Activated CD8-positive, alpha-beta T cell treated with anti-CD3 and anti-CD28 coated beads for 36 hours (primary cell): Measurements from ENCODE around the gene INSIG1. TPM values are rescaled to one million over a fixed set of nuclear protein-coding genes. Genes with fewer than 3 reads are reported as not detected.

Source experiments
- ATAC-seq: fragments of 200-7000 bp; cut with Tn5 transposase; one replicate; pipeline ENCODE4 v1.10.0; 2021; ENCODE audit warnings: mild to moderate bottlenecking, moderate library complexity
- CTCF ChIA-PET: fragments of 350-600 bp; sonication (Branson Sonifier 250); formaldehyde crosslinking; loops from one replicate; lab custom pipeline; 2021; ENCODE audit warnings: antibody characterized with exemption; lab: Charles Lee
- POLR2A ChIA-PET: fragments of 350-600 bp; sonication (Branson Sonifier 250); formaldehyde crosslinking; loops from one replicate; lab custom pipeline; 2021; ENCODE audit warnings: antibody characterized with exemption; lab: Charles Lee
- DNase-seq: peaks from one replicate; pipeline ENCODE4 v3.0.0-alpha.2; 2020
- H3K27ac Mint-ChIP-seq: one replicate; pipeline ENCODE4 v1.8.0; 2021; ENCODE audit warnings: mild to moderate bottlenecking, mixed read lengths
- H3K27me3 Mint-ChIP-seq: one replicate; pipeline ENCODE4 v1.8.0; 2021; ENCODE audit warnings: mixed read lengths
- H3K36me3 Mint-ChIP-seq: one replicate; pipeline ENCODE4 v1.8.0; 2021; ENCODE audit warnings: low read depth, mixed read lengths
- H3K4me1 Mint-ChIP-seq: one replicate; pipeline ENCODE4 v1.8.0; 2021; ENCODE audit warnings: low read depth, mixed read lengths
- H3K4me3 Mint-ChIP-seq: one replicate; pipeline ENCODE4 v1.8.0; 2021; ENCODE audit warnings: mild to moderate bottlenecking, moderate library complexity, mixed read lengths
- H3K9me3 Mint-ChIP-seq: one replicate; pipeline ENCODE4 v1.8.0; 2021; ENCODE audit warnings: mixed read lengths
- intact Hi-C: fragments of 100-400 bp; cut with micrococcal nuclease; formaldehyde crosslinking; loops from one replicate; pipeline ENCODE4 v1.10.0; 2022
- total RNA-seq, 2 experiments: library from RNA; stranded (reverse); gene quantifications; one replicate each; pipeline ENCODE4 v1.2.3, GENCODE V29; 2021
- TF ChIP-seq, protein P1 (sequence below): fragments of 200-600 bp; IDR thresholded peaks from one replicate; pipeline ENCODE4 v1.8.0; 2022; ENCODE audit warnings: antibody characterized with exemption, mild to moderate bottlenecking

Gene INSIG1
- total RNA-seq, 2 experiments from 2014 or later, result 92.2 to 98.0 TPM

DNA sequence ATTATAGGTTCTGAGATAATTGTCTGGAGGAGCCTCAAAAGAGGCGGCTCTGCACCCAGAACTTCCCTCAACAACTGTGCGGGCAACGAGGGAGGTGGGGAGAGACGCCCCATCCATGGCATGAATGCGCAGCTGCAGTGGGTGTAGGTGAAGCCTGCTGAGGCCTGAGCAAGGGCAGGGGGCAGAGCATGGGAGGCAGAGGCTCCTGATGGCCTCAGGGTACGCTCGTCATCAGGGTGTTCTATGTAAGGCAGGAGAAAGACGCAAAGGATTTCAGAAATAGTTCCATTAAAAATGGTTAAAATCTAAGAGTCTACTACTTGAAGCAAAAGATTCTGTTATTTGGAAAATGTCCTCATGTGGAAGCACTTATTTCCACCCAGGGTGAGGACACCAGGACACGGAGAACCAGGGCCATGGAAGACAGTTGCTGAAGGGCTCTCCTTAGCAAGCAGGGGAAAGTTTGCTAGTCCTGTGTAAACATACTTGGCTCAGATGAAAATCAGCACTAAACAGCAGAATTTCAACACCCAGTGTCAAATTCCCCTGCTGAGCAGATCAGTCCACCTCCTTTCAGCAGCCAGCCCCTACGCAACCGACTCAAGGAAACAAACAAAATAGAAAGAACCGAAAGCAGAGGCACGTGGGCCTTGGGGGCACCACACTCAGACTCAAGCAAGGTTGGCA, 18.9 kb downstream of the INSIG1 start:
- no peak overlapping the region for H3K27ac Mint-ChIP-seq
- CTCF ChIA-PET, result no interaction called here

DNA sequence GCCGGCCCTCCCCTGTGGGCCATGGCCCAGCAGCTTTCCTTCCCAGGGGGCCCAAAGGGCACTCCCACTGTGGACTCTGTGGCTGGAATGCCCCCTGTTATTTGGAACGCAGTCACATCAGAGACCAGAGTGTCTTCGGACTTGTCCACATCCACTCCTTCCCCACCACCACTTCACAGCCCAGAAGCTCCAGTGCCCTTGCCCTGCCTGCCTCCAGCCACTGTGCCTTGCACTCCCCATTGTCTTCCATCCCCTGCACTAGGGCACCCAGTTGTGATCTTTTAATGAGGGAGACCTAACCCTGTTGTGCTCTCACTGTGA, 19.4 kb downstream of the INSIG1 start:
- intact Hi-C loops, result no loop called here
- TF ChIP-seq, protein P1, sequence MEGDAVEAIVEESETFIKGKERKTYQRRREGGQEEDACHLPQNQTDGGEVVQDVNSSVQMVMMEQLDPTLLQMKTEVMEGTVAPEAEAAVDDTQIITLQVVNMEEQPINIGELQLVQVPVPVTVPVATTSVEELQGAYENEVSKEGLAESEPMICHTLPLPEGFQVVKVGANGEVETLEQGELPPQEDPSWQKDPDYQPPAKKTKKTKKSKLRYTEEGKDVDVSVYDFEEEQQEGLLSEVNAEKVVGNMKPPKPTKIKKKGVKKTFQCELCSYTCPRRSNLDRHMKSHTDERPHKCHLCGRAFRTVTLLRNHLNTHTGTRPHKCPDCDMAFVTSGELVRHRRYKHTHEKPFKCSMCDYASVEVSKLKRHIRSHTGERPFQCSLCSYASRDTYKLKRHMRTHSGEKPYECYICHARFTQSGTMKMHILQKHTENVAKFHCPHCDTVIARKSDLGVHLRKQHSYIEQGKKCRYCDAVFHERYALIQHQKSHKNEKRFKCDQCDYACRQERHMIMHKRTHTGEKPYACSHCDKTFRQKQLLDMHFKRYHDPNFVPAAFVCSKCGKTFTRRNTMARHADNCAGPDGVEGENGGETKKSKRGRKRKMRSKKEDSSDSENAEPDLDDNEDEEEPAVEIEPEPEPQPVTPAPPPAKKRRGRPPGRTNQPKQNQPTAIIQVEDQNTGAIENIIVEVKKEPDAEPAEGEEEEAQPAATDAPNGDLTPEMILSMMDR, result no peak
- DNase-seq, result no peak
- no peaks in the 10 kb centered on the region for H3K27me3 Mint-ChIP-seq
- no peak for ATAC-seq
- H3K9me3 Mint-ChIP-seq, result no peaks in the 10 kb centered on the region
- POLR2A ChIA-PET, result no interaction called here
- CTCF ChIA-PET, result no interaction called here
- H3K36me3 Mint-ChIP-seq, result no peaks in the 10 kb centered on the region
- H3K27ac Mint-ChIP-seq, result no peak overlapping the region
- no peak overlapping the region for H3K4me3 Mint-ChIP-seq
- no peaks in the 10 kb centered on the region for H3K4me1 Mint-ChIP-seq

More for the DNA sequence above, 18.9 kb downstream of the INSIG1 start:
- no peaks in the 10 kb centered on the region for H3K36me3 Mint-ChIP-seq
- H3K9me3 Mint-ChIP-seq, result no peaks in the 10 kb centered on the region
- intact Hi-C loops, result no loop called here
- DNase-seq (no peak), ATAC-seq (no peak)
- H3K4me3 Mint-ChIP-seq, result no peak overlapping the region
- no peaks in the 10 kb centered on the region for H3K27me3 Mint-ChIP-seq
- POLR2A ChIA-PET, result no interaction called here
- TF ChIP-seq, protein P1, result no peak
- no peaks in the 10 kb centered on the region for H3K4me1 Mint-ChIP-seq

- ChIA-PET POLR2A (interaction anchor here (0.6 kb wide), 1 partner anchor 458 kb away, joined by 3 read pairs; no protein-coding TSS in a partner anchor), CTCF (no interaction called here)
- Mint-ChIP-seq H3K4me1 (no peaks in the 10 kb centered on the region), H3K4me3 (no peak overlapping the region), H3K9me3 (peaks cover 1% of the 10 kb centered on the region), H3K36me3 (no peaks in the 10 kb centered on the region), H3K27me3 (no peaks in the 10 kb centered on the region), H3K27ac (no peak overlapping the region)
- ATAC-seq, result no peak
- TF ChIP-seq, protein P1, result no peak
- no peak for DNase-seq
- intact Hi-C loops, result no loop called here
Observed at GRCh38 chr7:155318245-155318644, 20.6 kb downstream of the INSIG1 start.

GRCh38 chr7:155322530-155322929, 24.9 kb downstream of the INSIG1 start:
- H3K4me1 Mint-ChIP-seq, result no peaks in the 10 kb centered on the region
- TF ChIP-seq, protein P1, result no peak
- POLR2A ChIA-PET, result interaction anchor here (2.0 kb wide), 1 partner anchor 23 kb away, joined by 5 read pairs; no protein-coding TSS in a partner anchor
- no peak overlapping the region for H3K4me3 Mint-ChIP-seq
- H3K27ac Mint-ChIP-seq, result no peak overlapping the region
- peaks cover 9% of the 10 kb centered on the region for H3K9me3 Mint-ChIP-seq
- CTCF ChIA-PET, result no interaction called here
- peaks cover 8% of the 10 kb centered on the region for H3K27me3 Mint-ChIP-seq
- intact Hi-C loops, result no loop called here
- ATAC-seq (no peak), DNase-seq (no peak)
- no peaks in the 10 kb centered on the region for H3K36me3 Mint-ChIP-seq

DNA sequence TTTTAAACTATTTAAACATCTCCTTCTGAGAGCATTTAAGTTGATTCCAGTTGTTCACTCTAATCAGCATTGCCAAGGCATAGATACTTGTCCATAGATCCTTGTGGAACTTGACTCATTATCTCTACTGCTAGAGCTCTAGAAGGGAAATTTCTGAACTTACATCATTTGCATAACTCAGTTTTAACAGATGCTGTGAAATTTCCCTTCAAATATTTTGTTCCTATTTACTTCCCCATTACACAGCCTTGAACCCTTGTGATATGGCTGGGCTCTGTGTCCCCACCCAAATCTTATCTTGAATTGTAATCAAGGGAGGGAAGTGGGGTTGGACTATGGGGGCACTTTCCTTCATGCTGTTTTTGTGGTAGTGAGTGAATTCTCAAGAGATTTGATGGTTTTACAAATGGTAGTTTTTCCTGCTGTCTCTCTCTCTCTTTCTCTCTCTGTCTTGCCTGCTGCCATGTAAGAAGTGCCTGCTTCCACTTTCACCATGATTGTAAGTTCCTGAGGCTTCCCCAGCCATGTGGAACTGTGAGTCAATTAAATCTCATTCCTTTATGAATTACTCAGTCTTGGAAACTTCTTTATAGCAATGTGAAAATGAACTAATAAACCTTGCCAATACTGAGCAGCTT, 25.4 kb downstream of the INSIG1 start:
- POLR2A ChIA-PET, result no interaction called here
- Mint-ChIP-seq H3K9me3 (peaks cover 9% of the 10 kb centered on the region), H3K27me3 (peaks cover 8% of the 10 kb centered on the region), H3K36me3 (no peaks in the 10 kb centered on the region), H3K27ac (no peak overlapping the region), H3K4me3 (no peak overlapping the region), H3K4me1 (no peaks in the 10 kb centered on the region)
- ATAC-seq, result no peak
- intact Hi-C loops, result no loop called here
- no peak for DNase-seq
- TF ChIP-seq, protein P1, result no peak
- CTCF ChIA-PET, result no interaction called here
